Mesendoderm (in vitro differentiated cells): Measurements from ENCODE around the gene ARHGAP18.
A peak's percentile ranks its signal among the peaks of the same experiment; 100 is the strongest.

Experiments used
- DNase-seq: peaks from one replicate; pipeline ENCODE4 v3.0.0; 2013
- H2AK5ac ChIP-seq: 2 replicates; pipeline ENCODE4 v1.6.1; 2013; ENCODE audit warnings: low read length, inconsistent platforms
- H2BK120ac ChIP-seq: 2 replicates; pipeline ENCODE4 v1.6.1; 2013; ENCODE audit warnings: low read depth, mild to moderate bottlenecking, low read length, moderate library complexity, mixed read lengths
- H2BK15ac ChIP-seq: replicated peaks from 2 replicates; pipeline ENCODE4 v1.6.1; 2013; ENCODE audit warnings: low read depth, mild to moderate bottlenecking, moderate library complexity
- H2BK5ac ChIP-seq: 2 replicates; pipeline ENCODE4 v1.6.1; 2013; ENCODE audit warnings: low read length, inconsistent platforms
- H3K18ac ChIP-seq: 2 replicates; pipeline ENCODE4 v1.6.1; 2013; ENCODE audit warnings: mild to moderate bottlenecking, low read length, mixed read lengths
- H3K23ac ChIP-seq: one replicate; pipeline ENCODE4 v1.6.1; 2013; ENCODE audit warnings: low read length
- H3K27ac ChIP-seq: 2 replicates; pipeline ENCODE4 v1.5.1; 2013; ENCODE audit warnings: low read depth, mild to moderate bottlenecking, inconsistent platforms, low read length, moderate library complexity
- H3K27me3 ChIP-seq: 2 replicates; pipeline ENCODE4 v1.6.1; 2013; ENCODE audit warnings: low read length, control low read depth, mild to moderate bottlenecking, inconsistent platforms; ENCODE audit not compliant: insufficient read depth, poor library complexity
- H3K36me3 ChIP-seq: 2 replicates; pipeline ENCODE4 v1.6.1; 2013; ENCODE audit warnings: low read length, inconsistent platforms; ENCODE audit not compliant: control insufficient read depth, insufficient read depth
- H3K4ac ChIP-seq: one replicate; pipeline ENCODE4 v1.6.1; 2013; ENCODE audit warnings: low read depth, mild to moderate bottlenecking, low read length, moderate library complexity
- H3K4me1 ChIP-seq: 2 replicates; pipeline ENCODE4 v1.6.1; 2013; ENCODE audit warnings: low read depth, low read length, inconsistent platforms; ENCODE audit not compliant: control insufficient read depth
- H3K4me2 ChIP-seq: 2 replicates; pipeline ENCODE4 v1.6.1; 2013; ENCODE audit warnings: low read length
- H3K4me3 ChIP-seq: 2 replicates; pipeline ENCODE4 v1.5.1; 2013; ENCODE audit warnings: mild to moderate bottlenecking, low read length
- H3K56ac ChIP-seq: one replicate; pipeline ENCODE4 v1.6.1; 2013; ENCODE audit warnings: low read length
- H3K79me1 ChIP-seq: 2 replicates; pipeline ENCODE4 v1.6.1; 2013; ENCODE audit warnings: low read length, inconsistent platforms
- H3K79me2 ChIP-seq: 2 replicates; pipeline ENCODE4 v1.6.1; 2013; ENCODE audit warnings: mild to moderate bottlenecking, low read length; ENCODE audit not compliant: control insufficient read depth, insufficient read depth
- H3K9ac ChIP-seq: 2 replicates; pipeline ENCODE4 v1.6.1; 2013; ENCODE audit warnings: low read length, inconsistent platforms
- H4K5ac ChIP-seq: one replicate; pipeline ENCODE4 v1.6.1; 2013; ENCODE audit warnings: low read length
- H4K8ac ChIP-seq: one replicate; pipeline ENCODE4 v1.6.1; 2013; ENCODE audit warnings: low read depth, mild to moderate bottlenecking, control low read depth, low read length, moderate library complexity
- WGBS: extraction: QIAGEN DNeasy Blood & Tissue Kit; methylation state at CpG from one replicate; pipeline ENCODE4 v1.1.7; 2013; ENCODE audit warnings: low lambda C conversion rate, missing lambda C conversion rate; ENCODE audit not compliant: insufficient coverage; ENCODE audit errors: extremely low coverage; 5-methylcytosine and 5-hydroxymethylcytosine counted together

Gene ARHGAP18

GRCh38 chr6:129750360-129750759 is 40.4 kb upstream of the ARHGAP18 start:
- Histone ChIP-seq H2BK5ac (no peak overlapping the region), H2BK15ac (no peak overlapping the region), H3K79me2 (no peaks in the 10 kb centered on the region), H3K27ac (no peak overlapping the region), H2AK5ac (no peak overlapping the region), H3K4me3 (no peak overlapping the region), H3K4me1 (no peaks in the 10 kb centered on the region), H3K23ac (no peak overlapping the region), H3K56ac (no peak overlapping the region), H3K4me2 (no peak overlapping the region), H3K4ac (no peak overlapping the region), H4K5ac (no peak overlapping the region), H2BK120ac (no peak overlapping the region), H3K79me1 (no peaks in the 10 kb centered on the region), H3K36me3 (no peaks in the 10 kb centered on the region), H3K18ac (no peak overlapping the region), H4K8ac (no peak overlapping the region), H3K27me3 (no peaks in the 10 kb centered on the region), H3K9ac (no peak overlapping the region)
- no peak for DNase-seq
- no CpG with 5 or more reads among the region's 2 CpGs for WGBS

GRCh38 chr6:129749749-129750120 is 39.8 kb upstream of the ARHGAP18 start:
- Histone ChIP-seq H3K56ac (no peak overlapping the region), H2BK120ac (no peak overlapping the region), H3K4me3 (no peak overlapping the region), H3K36me3 (no peaks in the 10 kb centered on the region), H2AK5ac (no peak overlapping the region), H3K23ac (no peak overlapping the region), H3K9ac (no peak overlapping the region), H3K79me2 (no peaks in the 10 kb centered on the region), H3K27ac (no peak overlapping the region), H3K79me1 (no peaks in the 10 kb centered on the region), H3K27me3 (no peaks in the 10 kb centered on the region), H3K4me2 (no peak overlapping the region), H3K18ac (no peak overlapping the region), H3K4ac (no peak overlapping the region), H3K4me1 (no peaks in the 10 kb centered on the region), H4K8ac (no peak overlapping the region), H2BK5ac (no peak overlapping the region), H2BK15ac (no peak overlapping the region), H4K5ac (no peak overlapping the region)
- DNase-seq, result no peak
- WGBS, result no CpG with 5 or more reads among the region's 4 CpGs

GRCh38 chr6:129748901-129749748 is 39.1 kb upstream of the ARHGAP18 start:
- DNase-seq, result no peak
- H2BK15ac ChIP-seq, result no peak overlapping the region
- H3K27ac ChIP-seq, result no peak overlapping the region
- H3K9ac ChIP-seq, result no peak overlapping the region
- no peak overlapping the region for H2BK120ac ChIP-seq
- no CpG with 5 or more reads among the region's 7 CpGs for WGBS
- no peaks in the 10 kb centered on the region for H3K27me3 ChIP-seq
- H3K4me3 ChIP-seq, result no peak overlapping the region
- no peaks in the 10 kb centered on the region for H3K4me1 ChIP-seq
- peak overlapping the region; percentile 13 for H4K5ac ChIP-seq
- no peak overlapping the region for H3K4me2 ChIP-seq
- H3K36me3 ChIP-seq, result no peaks in the 10 kb centered on the region
- H3K18ac ChIP-seq, result no peak overlapping the region
- no peak overlapping the region for H4K8ac ChIP-seq
- no peak overlapping the region for H3K23ac ChIP-seq
- H2AK5ac ChIP-seq, result no peak overlapping the region
- no peak overlapping the region for H3K56ac ChIP-seq
- no peaks in the 10 kb centered on the region for H3K79me2 ChIP-seq
- H3K79me1 ChIP-seq, result no peaks in the 10 kb centered on the region
- H2BK5ac ChIP-seq, result no peak overlapping the region
- no peak overlapping the region for H3K4ac ChIP-seq

- WGBS, result no CpG with 5 or more reads among the region's 4 CpGs
- H3K4me1 ChIP-seq, result no peaks in the 10 kb centered on the region
- H3K56ac ChIP-seq, result no peak overlapping the region
- H2BK120ac ChIP-seq, result no peak overlapping the region
- no peak overlapping the region for H3K4me2 ChIP-seq
- H3K9ac ChIP-seq, result no peak overlapping the region
- H2BK15ac ChIP-seq, result no peak overlapping the region
- H4K5ac ChIP-seq, result no peak overlapping the region
- no peaks in the 10 kb centered on the region for H3K27me3 ChIP-seq
- no peak overlapping the region for H3K27ac ChIP-seq
- no peaks in the 10 kb centered on the region for H3K36me3 ChIP-seq
- H3K4me3 ChIP-seq, result no peak overlapping the region
- peak; percentile 73 for DNase-seq
- no peak overlapping the region for H3K18ac ChIP-seq
- H3K23ac ChIP-seq, result no peak overlapping the region
- no peak overlapping the region for H3K4ac ChIP-seq
- H4K8ac ChIP-seq, result no peak overlapping the region
- no peaks in the 10 kb centered on the region for H3K79me2 ChIP-seq
- no peak overlapping the region for H2AK5ac ChIP-seq
- H2BK5ac ChIP-seq, result no peak overlapping the region
- no peaks in the 10 kb centered on the region for H3K79me1 ChIP-seq
These were observed 38.4 kb upstream of the ARHGAP18 start for GRCh38 chr6:129748212-129748900.

GRCh38 chr6:129747588-129748112 is 37.7 kb upstream of the ARHGAP18 start:
- no CpG with 5 or more reads among the region's 4 CpGs for WGBS

More at GRCh38 chr6:129747588-129748112, 37.7 kb upstream of the ARHGAP18 start:
- Histone ChIP-seq H3K27me3 (no peaks in the 10 kb centered on the region), H4K8ac (no peak overlapping the region), H4K5ac (no peak overlapping the region), H3K79me1 (no peaks in the 10 kb centered on the region), H2BK5ac (no peak overlapping the region), H3K4me2 (no peak overlapping the region), H3K27ac (no peak overlapping the region), H3K9ac (no peak overlapping the region), H3K4me1 (no peaks in the 10 kb centered on the region), H3K18ac (no peak overlapping the region), H2BK120ac (no peak overlapping the region), H3K4ac (no peak overlapping the region), H3K23ac (no peak overlapping the region), H3K36me3 (no peaks in the 10 kb centered on the region), H2AK5ac (no peak overlapping the region), H3K79me2 (no peaks in the 10 kb centered on the region), H3K4me3 (no peak overlapping the region), H2BK15ac (no peak overlapping the region), H3K56ac (no peak overlapping the region)
- DNase-seq, result no peak
